HG02884 (cell line): ENCODE results near the gene GOLGA6C.
"Not testable (repeated sequence)": the region's sequence is repeated elsewhere in the genome, so short reads cannot be mapped to it uniquely, and the experiment has no call there.

Source experiments
- ATAC-seq: cut with Tn5 transposase; IDR thresholded peaks from one replicate; pipeline ENCODE4 v1.9.1; 2021; ENCODE audit warnings: mild to moderate bottlenecking, moderate library complexity; ENCODE audit not compliant: unreplicated experiment

Gene GOLGA6C

DNA sequence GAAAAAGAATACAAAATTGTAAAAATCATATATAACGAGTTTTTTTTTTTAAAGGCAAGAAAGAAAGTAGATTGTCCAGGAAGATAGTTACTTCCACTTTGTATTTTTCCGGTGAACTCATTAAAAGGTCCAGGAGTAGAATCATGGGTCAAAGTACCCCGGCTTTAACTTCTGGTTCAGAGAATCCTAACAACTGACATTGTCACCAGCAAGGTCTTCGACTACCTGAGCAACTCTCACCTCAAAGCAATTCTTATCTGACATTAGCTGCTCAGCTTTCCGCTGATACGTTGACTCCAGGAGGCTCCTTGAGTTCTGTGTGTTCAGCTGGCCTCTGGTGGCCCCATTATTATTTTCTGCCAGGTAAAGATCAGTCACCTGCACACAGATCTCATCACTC lies 9.1 kb upstream of the GOLGA6C start:
- ATAC-seq = not testable (repeated sequence)

DNA sequence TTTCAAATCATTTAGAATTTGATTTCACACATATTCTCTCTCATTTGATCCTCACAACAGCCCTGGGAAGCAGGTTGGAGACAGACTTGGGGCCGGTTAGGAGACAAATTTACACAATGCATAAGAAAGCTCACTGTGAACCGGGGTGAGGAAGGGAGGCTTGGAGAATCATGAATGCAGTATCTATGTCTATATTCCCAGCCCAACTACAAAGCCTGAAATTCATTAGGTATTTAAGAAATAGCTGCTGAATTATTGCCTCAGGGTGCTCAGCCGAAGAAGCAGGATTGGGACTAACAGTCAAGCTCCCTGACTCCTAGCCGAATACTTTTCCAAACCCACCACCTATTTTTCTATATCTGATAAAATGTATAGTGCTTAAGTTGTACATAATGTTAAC lies 8.4 kb upstream of the GOLGA6C start:
- no peak for ATAC-seq

DNA sequence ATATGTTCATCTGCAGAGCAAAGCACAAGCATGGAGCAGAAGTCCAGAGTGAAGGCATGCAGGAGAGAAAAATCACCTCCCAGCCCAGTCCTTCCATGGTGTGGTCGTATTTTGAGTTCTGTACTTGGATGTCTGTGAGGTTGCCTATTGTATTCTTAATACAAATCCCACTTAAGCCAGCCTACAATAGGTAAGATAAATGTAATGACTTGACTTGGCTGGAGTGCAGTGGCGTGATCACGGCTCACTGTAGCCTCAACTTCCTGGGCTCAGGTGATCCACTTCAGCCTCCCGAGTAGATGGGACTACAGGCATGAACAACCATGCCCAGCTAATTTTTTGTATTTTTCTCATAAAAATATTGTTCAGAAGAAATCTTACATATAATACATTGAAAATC lies 6.8 kb upstream of the GOLGA6C start:
- ATAC-seq = not testable (repeated sequence)

DNA sequence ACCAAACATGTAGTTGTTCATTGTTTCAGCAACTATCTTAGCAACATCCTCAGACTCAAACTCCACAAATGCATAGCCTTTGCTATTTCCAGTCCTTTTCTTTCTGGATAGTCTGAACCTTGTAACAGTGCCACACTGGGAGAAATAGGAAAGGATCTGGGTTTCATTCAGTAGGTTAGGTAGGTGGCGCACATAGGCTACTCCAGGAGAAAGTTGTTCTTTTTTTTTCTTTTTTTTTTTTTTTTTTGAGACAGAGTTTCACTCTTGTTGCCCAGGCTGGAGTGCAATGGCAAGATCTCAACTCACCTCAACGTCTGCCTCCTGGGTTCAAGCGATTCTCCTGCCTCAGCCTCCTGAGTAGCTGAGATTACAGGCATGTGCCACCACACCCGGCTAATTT lies 5.8 kb upstream of the GOLGA6C start:
- ATAC-seq = not testable (repeated sequence)

DNA sequence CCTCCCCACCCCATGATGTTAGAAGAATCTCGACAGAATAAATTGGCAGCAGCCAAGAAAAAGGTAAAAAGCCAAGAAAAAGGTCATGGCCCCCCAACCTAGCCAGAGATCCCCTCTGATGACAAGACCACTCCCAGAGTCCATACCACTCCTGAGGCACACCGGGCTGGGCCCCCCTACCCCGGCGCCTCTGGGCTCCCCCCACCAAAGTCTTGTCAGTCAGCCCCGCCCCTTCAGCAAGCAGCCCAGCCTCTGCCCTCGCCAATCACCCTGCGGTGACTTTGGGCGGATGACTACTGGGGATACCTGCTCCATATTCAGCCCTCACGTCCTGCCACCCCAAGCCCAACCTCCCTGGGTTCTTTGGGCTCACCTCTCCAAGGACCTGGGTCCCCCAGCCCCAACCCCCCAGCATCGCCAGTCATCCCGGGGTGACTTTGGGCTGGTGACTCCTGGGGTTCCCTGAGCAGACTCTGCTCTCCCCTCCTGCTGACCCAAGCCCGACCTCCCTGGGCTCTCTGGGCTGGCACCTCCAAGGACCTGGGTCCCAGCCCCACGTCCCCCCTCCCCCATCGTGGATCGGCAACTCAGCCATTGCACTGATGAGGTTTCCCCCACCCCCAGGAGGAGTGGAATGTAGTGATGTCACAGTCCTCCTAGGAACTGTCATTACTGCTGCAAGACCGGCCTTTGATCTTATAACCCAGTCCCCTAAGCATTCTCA lies 648 bp downstream of the GOLGA6C start:
- ATAC-seq = not testable (repeated sequence)

DNA sequence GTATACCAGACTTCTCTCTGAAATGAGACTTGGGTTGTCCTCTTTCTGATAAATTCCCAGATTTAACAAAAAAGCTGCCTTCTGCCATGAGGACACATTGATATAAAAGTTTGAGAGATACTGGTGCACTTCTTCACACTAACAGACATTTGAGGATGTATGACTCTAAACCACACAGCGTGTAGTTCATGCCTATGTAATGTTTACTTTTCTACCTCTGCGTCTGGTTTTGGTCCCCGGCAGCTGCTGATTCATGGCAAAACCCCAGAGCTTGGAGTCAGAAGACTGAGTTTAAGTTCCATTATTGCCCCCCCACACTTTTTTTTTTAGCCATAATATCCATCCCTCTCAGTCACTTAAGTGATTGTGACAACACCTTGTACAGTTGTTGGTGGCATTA lies 1.7 kb downstream of the GOLGA6C start:
- not testable (repeated sequence) for ATAC-seq

DNA sequence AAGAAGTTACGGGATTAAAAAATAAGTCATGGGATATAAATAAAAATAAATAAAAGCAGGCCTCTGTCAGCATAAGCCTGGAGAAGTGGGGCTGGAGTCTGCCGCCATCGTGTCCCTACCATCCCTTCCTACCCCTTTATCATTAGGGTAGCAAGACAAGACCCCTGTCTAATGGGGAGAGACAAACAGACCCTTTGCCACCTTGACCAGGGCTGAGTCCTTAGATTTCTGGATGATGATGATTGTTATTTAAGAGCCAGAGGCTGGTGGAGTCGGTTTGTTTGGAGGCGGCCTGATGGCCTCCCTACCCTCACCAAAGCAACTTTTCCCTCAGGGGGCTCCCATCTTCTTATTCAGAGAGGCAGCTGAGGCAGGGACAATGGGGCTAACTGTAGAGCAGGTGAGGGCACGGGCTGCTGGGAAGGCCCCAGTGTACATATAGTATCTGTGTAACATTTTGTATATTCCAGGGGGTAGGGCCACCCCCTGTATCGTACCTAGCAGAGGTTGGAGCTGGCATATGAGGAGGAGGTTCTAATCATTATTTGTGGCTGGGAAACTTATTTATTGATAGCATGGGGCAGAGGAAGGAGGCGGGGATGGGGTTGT lies 15.7 kb downstream of the GOLGA6C start:
- not testable (repeated sequence) for ATAC-seq

DNA sequence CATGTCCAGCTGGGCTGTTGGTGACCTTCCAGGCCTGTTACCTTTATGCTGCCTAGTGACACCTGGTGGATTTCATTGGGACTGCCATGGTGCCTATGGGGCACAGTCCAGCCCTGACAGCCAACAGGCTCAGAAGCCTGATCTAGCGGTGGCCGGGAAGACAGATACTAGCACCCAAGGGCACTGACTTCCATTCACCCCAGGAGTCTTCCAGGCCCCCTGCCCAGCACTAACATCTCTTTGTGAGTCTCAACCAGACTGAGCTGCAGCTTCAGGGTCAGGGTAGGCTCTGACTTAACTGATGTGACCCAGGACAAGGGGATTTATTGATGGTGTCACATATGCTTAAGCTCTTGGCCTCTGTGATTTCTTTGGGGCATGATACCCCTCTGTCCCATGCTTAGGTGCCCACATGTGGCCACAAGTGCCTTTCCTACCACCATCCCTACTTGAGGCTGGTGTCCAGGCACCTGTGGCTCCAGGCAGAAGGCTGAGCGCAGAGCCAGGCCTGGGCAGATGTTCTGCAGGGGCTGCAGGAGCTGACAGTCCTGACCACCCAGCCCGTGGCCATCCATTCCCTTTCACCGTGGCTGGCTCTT lies 16.5 kb downstream of the GOLGA6C start:
- not testable (repeated sequence) for ATAC-seq

DNA sequence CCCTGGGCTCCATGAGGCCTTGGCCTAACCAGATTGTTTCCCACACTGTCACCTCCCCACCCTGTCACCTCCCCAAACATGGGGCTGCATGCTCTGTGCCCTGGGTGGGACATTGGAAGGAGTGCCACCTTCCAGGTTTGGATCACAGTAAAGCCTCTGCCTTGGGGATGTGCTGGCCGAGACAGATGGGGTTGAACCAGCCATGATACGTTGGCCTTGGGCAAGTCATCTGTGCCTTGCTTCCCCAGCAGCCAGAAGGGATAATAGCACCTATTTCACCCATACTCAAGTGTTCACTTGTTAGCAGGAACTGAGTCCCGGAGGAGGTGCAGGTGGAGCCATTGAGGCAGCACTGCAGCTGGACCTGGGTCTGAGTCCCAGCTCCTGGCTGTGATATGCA lies 17.5 kb downstream of the GOLGA6C start:
- ATAC-seq = not testable (repeated sequence)

DNA sequence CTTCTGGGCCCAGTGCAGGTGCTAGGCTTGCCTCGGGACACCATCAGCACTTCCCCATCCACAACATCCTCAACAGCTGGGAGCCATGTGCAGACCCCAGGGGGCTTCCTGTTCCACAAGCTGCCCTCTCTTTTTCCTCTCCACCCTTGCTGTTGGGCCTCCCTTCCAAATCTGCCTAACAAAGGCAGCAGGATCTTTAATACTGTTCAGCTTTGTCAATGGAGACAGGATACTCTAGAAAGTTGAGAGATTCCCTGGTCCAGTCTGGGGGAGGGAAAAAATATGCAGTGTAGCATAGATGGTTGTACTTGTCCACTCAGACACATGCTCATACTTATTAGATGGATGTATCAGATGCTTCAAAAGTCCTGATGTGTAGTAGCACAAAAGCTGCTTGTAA lies 20.4 kb downstream of the GOLGA6C start:
- ATAC-seq = not testable (repeated sequence)

DNA sequence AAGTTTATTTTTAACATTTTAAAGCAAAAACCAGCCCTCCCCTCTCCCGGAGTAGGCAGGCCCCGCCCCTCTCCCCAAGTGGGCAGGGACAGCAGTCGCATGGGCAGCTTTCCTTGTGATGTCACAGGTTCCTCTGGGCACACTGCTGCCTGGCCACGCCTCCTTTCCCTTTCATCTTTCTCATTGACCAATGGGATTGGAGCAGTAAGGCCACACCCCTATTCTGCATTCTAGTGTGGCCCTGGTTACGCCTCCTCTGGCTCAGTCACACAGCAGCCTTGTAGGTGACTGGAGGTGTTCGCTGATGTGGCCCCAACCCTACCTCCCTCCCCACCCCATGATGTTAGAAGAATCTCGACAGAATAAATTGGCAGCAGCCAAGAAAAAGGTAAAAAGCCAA lies 24.4 kb downstream of the GOLGA6C start, which contains the start of gene GOLGA6D:
Gene GOLGA6D, plus strand, starts transcription at position 264 of the 400 bp plus-strand sequence. Its CDS starts 41 bp downstream, at position 305.
- ATAC-seq = not testable (repeated sequence)

DNA sequence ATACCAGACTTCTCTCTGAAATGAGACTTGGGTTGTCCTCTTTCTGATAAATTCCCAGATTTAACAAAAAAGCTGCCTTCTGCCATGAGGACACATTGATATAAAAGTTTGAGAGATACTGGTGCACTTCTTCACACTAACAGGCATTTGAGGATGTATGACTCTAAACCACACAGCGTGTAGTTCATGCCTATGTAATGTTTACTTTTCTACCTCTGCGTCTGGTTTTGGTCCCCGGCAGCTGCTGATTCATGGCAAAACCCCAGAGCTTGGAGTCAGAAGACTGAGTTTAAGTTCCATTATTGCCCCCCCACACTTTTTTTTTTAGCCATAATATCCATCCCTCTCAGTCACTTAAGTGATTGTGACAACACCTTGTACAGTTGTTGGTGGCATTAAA lies 26.0 kb downstream of the GOLGA6C start:
- ATAC-seq = not testable (repeated sequence)

DNA sequence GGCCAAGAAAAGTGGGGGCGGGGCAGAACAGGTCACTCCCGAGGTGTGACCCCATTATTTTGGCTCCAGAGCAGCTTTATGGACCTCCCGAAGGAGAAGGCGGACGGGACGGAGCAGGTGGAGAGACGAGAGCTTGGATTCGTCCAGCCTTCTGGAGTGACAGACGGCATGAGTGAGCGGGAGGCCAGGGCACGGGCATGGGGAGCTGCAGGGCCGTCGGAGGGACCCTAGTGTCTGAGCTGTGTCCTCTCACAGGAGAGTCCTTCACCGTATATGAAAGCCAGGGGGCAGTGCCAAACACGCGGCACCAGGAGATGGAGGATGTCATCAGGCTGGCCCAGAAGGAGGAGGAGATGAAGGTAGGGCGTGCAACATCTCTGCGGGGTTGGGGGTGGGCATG lies 35.5 kb downstream of the GOLGA6C start:
- not testable (repeated sequence) for ATAC-seq

DNA sequence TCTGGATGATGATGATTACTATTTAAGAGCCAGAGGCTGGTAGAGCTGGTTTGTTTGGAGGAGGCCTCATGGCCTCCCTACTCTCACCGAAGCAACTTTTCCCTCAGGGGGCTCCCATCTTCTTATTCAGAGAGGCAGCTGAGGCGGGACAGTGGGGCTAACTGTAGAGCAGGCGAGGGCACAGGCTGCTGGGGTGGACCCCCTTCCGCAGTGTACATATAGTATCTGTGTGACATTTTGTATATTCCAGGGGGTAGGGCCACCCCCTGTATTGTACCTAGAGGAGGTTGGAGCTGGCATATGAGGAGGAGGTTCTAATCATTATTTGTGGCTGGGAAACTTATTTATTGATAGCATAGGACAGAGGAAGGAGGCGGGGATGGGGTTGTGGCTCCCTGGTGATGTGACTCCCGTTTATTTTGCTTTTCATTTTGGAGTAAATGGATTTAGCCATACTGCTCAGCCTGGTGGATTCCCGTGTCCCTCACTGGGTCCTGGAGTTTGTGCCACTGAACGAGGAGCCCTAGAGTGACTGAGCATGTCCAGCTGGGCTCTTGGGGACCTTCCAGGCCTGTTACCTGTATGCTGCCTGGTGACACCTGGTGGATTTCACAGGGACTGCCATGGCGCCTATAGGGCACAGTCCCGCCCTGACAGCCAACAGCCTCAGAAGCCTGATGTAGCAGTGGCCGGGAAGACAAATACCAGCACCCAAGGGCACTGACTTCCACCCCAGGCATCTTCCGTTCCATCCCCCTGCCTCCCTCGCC lies 40.6 kb downstream of the GOLGA6C start:
- ATAC-seq = not testable (repeated sequence)

DNA sequence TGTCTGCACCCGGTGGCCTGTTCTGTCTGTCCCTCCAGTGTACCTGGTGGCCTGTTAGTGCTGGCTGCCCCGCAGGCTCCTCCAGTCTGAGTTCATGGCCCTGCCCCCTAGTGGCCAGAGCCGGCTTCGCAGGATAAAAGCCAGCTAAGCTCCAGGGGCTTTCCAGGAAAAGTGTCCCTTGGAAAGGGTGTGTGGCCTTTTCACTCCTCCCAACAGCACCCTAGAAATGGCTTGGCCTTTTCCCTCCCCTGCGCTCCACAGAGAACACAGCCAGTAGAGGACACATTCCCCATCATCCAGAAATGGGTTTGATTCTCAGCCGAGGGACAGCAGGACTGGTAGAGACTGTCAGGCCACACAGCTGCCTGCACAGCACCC lies 41.2 kb downstream of the GOLGA6C start:
- not testable (repeated sequence) for ATAC-seq

DNA sequence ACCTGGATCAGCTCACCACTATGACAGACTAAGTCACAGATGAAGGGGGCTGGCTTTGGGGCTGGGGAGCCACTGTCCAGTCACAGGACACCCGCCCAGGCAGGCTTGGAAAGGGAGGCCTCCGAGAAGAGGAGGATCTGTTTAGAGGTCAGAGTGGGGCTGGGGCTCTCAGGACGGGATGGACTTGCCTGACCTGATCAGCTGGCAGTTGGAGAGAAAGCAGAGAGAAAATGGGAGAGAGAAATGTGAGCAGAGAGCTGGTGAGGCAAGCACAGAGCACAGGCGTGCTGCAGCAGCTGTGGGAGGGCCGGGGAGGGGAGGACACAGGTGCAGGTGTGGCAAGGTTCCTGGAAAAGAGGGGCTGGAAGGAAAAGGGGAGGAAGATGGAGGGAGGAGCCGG lies 41.9 kb downstream of the GOLGA6C start:
- not testable (repeated sequence) for ATAC-seq

DNA sequence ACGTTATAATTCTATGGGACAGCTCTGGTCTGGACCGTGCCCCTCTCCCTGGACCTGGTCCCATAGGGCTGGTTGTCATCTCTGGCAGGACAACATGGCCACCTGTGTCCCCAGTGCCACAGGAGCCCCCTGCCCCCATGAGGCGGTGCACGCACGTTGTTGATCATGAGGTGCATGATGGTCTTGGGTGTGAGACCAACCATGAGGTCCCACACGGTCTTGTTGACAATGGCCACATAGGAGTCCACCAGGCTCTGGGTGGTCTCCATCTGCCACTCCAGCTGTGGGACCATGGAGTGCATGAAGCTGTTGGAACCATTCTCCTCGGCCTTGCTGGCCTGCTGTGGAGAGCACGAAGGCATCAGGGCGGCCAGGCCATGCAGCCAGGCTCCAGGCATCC lies 44.2 kb downstream of the GOLGA6C start:
- ATAC-seq = no peak

DNA sequence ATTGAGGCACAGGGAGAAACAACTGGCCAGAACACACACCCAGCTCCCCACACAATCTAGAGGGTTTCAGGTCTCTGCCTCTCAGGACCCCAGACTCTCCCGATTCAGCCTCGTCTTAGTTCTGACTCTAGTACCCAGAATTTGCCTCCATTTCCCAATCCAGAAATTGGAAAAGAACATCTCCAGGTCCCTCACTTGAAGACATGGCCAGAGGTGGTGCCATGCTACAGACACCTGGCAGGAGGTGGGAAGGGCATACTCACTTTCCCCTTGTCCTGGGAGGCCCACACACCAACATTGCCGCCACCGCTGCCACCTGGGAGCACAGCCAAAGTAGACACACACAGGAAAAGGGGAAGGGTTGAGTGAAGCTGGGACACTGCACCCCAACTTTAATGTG lies 44.6 kb downstream of the GOLGA6C start:
- not testable (repeated sequence) for ATAC-seq

DNA sequence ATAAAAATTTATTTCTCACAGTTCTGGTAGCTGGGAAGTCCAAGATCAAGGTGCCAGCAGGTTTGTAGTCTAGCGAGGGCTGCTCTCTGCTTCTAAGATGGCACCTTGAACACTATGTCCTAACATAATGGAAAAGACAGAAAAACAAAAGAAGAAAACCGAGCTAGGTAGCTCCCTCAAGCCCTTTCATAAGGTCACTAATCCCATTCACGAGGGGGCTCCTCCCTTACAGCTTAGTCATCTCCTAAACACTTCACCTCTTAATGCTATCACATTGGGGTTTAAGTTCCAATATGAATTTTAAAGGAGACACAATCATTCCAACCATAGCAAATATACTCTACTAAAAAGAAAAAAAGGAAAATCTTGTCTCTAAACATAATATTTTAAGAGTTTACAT lies 48.1 kb downstream of the GOLGA6C start:
- no peak for ATAC-seq

DNA sequence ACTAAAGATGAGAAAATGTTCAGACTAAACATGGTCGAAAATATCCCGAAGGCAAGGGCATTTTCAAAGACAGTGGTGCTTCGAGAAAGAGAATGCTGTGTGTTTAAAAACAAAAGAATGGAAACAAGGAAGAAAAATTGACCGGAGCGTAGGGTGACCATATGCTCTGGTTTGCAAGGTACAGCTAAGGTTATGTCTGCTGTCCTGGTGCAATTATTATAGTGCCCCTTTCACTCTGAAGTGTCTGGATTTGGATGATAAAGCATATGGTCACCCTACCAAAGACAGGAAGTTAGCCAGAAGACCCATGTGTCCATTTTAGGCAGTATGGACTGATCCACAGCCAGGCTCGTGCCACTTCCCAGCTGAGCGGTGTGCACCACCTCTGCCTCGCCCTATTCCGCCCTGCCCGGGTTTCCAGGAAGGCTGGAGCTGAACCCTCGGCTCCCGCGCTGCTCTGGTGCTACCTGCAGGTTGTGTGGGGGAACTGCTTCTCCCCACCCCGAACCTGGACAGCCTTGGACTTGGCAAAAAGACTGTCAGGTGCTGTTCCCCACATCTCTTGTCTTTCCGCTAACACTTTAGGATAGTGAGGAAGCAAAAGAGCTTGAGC lies 49.8 kb downstream of the GOLGA6C start:
- ATAC-seq = no peak

DNA sequence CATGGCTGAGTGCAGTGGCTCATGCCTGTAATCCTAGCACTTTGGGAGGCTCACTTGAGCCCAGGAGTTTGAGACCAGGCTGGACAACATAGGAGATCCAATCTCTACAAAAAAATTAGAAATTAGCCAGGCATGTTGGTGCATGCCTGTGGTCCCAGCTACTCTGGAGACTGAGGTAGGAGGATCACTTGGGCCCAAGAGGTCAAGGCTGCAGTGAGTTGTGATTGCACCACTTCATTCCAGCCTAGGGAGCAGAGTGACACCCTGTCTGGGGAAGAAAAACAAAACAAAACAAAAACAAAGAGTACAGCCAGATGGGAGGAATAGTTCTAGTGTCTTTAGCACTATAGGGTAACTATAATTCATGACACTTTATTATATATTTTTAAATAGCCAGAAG lies 51.6 kb downstream of the GOLGA6C start:
- no peak for ATAC-seq
